ENCODE measurements around the gene PDXK.

Gene PDXK

DNA sequence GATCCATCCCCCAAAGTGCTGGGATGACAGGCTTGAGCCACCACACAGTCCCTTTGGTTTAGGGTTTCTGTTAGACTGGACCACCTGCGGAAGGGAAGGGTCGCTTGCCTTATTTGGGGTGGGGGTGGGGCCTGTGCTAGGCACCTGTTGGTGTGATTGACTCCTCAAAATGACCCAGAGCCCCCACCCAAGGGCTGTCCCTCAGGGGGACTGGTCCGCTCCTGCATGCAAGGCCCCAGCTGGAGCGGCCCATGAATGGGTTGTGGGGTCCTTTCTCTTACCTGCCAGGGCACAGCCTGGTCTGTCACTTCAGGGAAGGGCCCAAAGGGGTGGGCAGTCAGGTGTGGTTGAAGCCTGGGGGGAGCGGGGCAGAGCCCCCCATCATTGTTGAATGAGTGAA is 59.0 kb downstream of the PDXK start:
- no peak for FAIRE-seq

GRCh38 chr21:43778469-43779335 is 59.8 kb downstream of the PDXK start:
- DNase-seq (ENCODE audit: insufficient read length, low spot score) (no peak), FAIRE-seq (no peak)

More for the DNA sequence above, 59.0 kb downstream of the PDXK start:
- no peak for DNase-seq (ENCODE audit: insufficient read length, low spot score)

DNA sequence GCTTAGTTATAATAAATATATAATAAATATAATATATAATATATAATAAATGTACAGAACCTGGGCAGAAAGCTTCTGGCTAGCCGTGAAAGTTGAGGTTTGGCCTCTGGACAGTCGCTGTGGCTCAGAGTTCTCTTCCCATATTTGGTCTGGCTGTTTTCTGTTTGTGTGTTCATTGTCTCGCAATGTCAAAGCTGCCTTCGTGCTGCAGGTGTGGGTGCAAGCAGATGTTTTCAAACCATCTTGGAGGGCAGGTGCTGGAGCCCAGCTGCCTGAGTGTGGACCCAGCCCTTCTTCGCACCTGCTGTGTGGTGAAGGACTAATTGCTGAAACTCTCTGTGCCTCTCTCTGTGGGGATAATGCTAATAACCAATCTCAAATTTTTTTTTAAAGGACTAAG is 60.7 kb downstream of the PDXK start:
- DNase-seq (ENCODE audit: insufficient read length, low spot score) = no peak
- no peak for FAIRE-seq

GRCh38 chr21:43781846-43782245 is 62.9 kb downstream of the PDXK start:
- no peak for FAIRE-seq
- no peak for DNase-seq (ENCODE audit: insufficient read length, low spot score)

DNA sequence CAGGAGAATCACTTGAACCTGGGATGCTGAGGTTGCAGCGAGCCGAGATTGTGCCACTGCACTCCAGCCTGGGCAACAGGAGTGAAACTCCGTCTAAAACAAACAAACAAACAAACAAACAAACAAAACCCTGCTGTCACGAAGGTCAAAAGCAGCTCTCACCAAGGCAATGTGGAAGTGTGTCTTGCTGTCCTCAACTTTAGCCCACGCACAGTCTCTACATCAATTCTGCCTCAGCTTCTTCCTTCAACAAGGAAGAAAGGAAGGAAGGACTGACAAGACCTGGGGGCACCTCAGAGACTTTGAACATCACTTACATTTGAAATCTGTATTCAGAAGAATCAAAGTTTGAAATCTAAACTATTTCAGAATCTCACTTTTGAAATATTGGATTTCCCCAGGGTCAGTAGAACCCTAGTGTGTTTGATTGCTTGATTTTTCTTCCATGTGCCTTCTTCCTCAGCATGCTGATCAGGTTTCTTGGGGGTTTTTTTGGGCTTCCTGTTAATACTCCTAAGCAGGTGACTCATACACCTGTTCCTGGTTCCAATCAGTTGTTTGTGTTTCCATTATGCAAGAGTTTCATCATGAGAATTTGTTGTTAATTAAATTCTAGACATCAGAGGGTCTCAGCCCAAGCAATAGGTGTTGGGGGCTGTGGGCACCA is 63.6 kb downstream of the PDXK start:
- no peak for DNase-seq (ENCODE audit: insufficient read length, low spot score)

GRCh38 chr21:43783098-43783700 is 64.3 kb downstream of the PDXK start:
- FAIRE-seq (no peak), DNase-seq (ENCODE audit: insufficient read length, low spot score) (no peak)

More for the DNA sequence above, 63.6 kb downstream of the PDXK start:
- no peak for FAIRE-seq

DNA sequence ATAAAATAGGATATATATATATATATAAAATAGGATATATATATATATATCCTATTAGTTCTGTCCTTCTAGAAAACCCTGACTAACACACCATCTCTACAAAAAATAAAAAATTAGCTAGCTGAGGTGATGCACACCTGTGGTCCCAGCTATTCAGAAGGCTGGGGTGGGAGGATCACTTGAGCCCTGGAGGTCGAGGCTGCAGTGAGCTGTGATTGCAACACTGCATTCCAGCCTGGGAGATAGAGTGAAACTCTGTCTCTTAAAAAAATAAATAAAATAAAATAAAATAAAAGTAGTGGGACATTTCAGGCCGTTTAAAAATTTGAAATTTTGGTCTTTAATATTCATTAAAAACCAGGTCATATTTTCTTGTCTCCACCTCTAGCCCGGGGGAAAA is 66.2 kb downstream of the PDXK start:
- FAIRE-seq = no peak
- DNase-seq (ENCODE audit: insufficient read length, low spot score) = no peak

GRCh38 chr21:43786300-43786806 is 67.4 kb downstream of the PDXK start:
- FAIRE-seq = peak; percentile 63
- DNase-seq (ENCODE audit: insufficient read length, low spot score) = no peak

- FAIRE-seq (peak; percentile 58), DNase-seq (ENCODE audit: insufficient read length, low spot score) (no peak)
Measured at GRCh38 chr21:43786807-43787440, 68.0 kb downstream of the PDXK start.

GRCh38 chr21:43789276-43790009 is 70.5 kb downstream of the PDXK start, which contains the start of gene RRP1:
RRP1 (plus strand) TSS chr21:43789577; CDS start chr21:43789630, 53 bp downstream.
- FAIRE-seq (peak; percentile 92), DNase-seq (ENCODE audit: insufficient read length, low spot score) (peak; percentile 93)

- FAIRE-seq = no peak
- DNase-seq (ENCODE audit: insufficient read length, low spot score) = no peak
Measured at GRCh38 chr21:43790010-43790524, 71.1 kb downstream of the PDXK start.

DNA sequence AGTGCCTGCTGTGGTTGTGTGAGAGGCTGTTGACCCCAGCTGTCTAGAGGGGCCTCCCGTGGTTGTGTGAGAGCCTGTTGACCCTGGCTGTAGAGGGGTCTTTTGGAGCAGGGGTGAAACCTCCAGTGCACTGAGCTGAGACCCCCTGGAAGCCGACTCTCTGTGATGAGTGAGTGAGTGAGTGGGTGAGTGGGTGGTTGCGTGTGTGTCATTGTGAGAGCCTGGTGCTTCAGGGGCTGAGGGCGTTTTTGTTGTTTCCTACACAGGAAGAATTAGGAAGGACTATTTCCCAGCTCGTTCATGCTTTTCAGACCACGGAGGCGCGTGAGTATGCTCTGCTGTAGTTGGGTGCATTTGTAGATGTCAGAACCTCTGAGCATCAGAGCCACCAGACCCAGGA is 73.5 kb downstream of the PDXK start:
- DNase-seq (ENCODE audit: insufficient read length, low spot score) (no peak), FAIRE-seq (no peak)

DNA sequence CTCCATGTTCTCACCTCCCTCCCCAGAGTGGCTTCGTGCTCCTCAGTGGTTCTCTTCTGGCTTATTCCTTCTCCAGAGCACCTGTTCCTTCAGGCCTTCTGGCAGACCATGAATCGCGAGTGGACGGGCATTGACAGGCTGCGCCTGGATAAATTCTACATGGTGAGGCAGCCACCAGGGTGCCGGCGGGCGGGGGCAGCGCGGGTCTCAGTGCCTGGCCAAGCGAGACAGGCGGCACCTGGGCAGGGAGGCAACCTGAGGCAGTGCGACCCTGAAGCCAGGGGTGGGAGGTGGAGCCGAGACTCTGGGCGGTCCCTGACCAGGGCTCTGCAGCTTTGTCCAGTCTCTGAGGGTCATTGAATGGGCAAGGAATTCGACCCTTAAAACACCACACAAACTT is 74.3 kb downstream of the PDXK start:
- FAIRE-seq (no peak), DNase-seq (ENCODE audit: insufficient read length, low spot score) (no peak)

DNA sequence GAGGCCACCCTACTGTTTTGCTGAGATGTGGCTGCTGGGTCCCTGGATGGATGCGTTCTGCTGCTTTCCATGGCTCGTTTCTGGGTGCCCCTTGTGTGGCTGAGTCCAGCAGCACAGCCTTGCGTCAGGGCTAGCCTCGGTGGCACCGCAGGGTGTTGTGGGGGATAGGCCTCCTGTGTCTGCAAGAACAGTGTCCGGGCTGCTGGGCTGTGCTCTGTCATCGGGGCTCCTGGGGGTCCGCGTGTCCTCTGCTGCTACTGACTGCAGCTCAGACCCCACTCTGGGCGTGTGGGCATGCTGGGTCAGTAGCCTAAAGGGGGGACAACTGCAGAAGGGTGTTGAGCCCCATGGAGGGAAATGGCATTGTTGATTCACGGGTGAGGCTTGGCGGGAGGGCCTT is 75.4 kb downstream of the PDXK start:
- DNase-seq (ENCODE audit: insufficient read length, low spot score) = no peak
- no peak for FAIRE-seq

GRCh38 chr21:43794857-43795256 is 75.9 kb downstream of the PDXK start:
- no peak for DNase-seq (ENCODE audit: insufficient read length, low spot score)
- no peak for FAIRE-seq

DNA sequence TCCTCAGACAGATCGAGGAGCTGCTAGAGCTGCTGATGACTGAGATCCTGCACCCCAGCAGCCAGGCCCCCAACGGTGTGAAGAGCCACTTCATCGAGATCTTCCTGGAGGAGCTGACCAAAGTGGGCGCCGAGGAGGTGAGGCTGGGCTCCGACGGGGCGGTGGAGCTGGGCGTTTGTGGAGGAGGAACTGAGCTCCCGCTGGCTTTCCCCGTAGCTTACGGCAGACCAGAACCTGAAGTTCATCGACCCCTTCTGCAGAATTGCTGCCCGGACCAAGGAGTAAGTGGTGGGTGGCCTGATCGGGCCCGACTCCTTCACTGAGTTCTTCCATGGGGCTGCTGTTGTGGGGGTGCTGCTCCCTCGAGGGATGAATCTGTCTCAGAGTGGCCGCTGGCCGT is 78.5 kb downstream of the PDXK start:
- DNase-seq (ENCODE audit: insufficient read length, low spot score) = no peak
- no peak for FAIRE-seq

DNA sequence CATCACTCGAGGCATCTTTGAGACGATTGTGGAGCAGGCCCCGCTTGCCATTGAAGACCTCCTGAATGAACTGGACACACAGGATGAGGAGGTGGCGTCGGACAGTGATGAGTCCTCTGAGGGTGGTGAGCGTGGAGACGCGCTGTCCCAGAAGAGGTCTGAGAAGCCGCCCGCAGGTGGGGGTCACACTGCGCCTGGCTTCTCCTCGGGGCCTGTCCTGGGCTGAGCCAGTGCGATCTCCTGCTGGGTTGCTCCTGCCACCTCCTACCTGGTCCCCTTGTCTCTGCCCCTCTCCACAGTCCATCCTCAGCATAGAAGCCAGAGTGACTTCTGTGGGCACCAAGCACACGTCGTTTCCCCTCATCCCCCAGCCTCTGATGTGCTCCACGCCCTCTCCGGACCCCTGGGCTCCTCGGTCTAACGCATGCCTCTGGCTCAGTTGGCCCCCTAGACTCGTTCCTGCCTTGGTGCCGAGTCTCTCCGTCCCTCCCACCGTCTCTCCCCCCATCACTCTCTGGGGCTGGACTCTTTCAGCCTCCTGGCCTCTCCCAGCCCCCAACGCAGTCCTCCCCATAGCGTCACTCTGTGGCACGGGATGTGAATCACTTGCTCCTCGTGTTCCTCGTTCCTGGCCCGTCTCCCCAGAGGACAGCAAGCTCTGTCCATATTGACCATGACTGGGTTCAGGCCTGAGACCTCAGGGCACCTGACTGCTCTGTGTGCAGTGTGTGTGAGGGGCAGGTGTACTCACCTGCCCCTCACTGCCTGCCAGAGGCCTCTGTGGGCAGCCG is 79.2 kb downstream of the PDXK start:
- DNase-seq (ENCODE audit: insufficient read length, low spot score) (no peak), FAIRE-seq (no peak)

DNA sequence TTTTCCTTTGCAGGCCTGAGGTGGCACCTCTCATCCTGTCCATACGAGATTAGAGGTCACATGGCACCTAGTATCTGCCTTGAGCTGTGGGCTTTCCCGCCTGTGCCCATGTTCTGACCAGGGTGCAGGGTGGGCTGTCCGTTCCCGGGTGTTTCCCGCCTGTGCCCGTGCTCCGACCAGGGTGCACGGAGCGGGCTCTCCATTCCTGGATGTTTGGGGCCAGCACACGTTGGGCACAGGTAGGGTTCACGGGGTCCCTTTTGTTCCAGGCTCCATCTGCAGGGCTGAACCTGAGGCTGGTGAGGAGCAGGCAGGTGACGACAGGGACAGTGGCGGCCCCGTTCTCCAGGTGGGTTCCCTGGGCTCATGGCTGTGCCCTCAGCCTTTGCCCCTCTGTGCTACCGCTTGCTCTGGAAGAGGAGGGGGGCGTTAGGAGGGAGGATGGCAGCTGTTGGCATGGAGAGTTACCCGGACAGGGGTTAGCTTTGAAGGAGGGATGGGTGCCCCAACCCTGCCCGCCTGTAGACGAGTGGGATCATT is 80.4 kb downstream of the PDXK start:
- DNase-seq (ENCODE audit: insufficient read length, low spot score) = no peak
- no peak for FAIRE-seq

DNA sequence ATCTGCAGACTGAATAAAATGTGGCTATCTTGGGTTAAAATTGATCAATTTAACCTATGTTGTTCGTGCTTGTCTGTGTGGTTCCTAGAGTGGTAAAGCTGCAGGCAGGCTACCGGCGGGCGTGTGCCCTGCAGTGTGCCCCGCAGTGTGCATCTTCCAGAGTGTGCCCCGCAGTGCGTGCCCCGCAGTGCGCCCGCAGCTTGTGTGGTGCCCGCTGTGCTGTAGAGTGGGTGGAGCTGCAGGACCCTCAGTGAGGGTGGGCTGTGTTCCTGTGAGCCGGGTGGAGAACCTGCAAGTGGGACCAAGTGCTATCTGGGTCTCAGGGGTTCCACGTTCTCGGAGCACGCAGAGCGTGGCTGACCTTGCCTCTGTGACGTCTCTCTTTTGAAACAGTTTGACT is 81.2 kb downstream of the PDXK start:
- DNase-seq (ENCODE audit: insufficient read length, low spot score) (no peak), FAIRE-seq (peak; percentile 4)
